Neuronal stem cell (in vitro differentiated cells): ENCODE results near the gene SLC2A5.
A peak's percentile ranks its signal among the peaks of the same experiment; 100 is the strongest.

Experiments used
- DNase-seq: peaks from one replicate; pipeline ENCODE4 v3.0.0-alpha.2; 2013; ENCODE audit warnings: low spot score
- H2AFZ ChIP-seq: one replicate; pipeline ENCODE4 v1.6.1; 2013; ENCODE audit warnings: mild to moderate bottlenecking, low read length, inconsistent platforms
- H2AK5ac ChIP-seq: 2 replicates; pipeline ENCODE4 v1.6.1; 2013; ENCODE audit warnings: low read depth, mild to moderate bottlenecking, inconsistent platforms, low read length, moderate library complexity, mixed read lengths
- H2BK120ac ChIP-seq: 2 replicates; pipeline ENCODE4 v1.6.1; 2013; ENCODE audit warnings: low read depth, mild to moderate bottlenecking, inconsistent platforms, low read length, moderate library complexity, mixed read lengths
- H2BK12ac ChIP-seq: one replicate; pipeline ENCODE4 v1.6.1; 2013; ENCODE audit warnings: low read length, inconsistent platforms
- H2BK15ac ChIP-seq: 2 replicates; pipeline ENCODE4 v1.6.1; 2013; ENCODE audit warnings: mild to moderate bottlenecking, low read length, inconsistent platforms, mixed read lengths
- H2BK5ac ChIP-seq: one replicate; pipeline ENCODE4 v1.6.1; 2013; ENCODE audit warnings: inconsistent platforms, mild to moderate bottlenecking, low read length, moderate library complexity
- H3K14ac ChIP-seq: one replicate; pipeline ENCODE4 v1.6.1; 2013; ENCODE audit warnings: low read length, inconsistent platforms
- H3K18ac ChIP-seq: 2 replicates; pipeline ENCODE4 v1.6.1; 2013; ENCODE audit warnings: low read length, inconsistent platforms
- H3K23ac ChIP-seq: 2 replicates; pipeline ENCODE4 v1.6.1; 2013; ENCODE audit warnings: low read depth, mild to moderate bottlenecking, mixed read lengths, low read length, inconsistent platforms; ENCODE audit not compliant: poor library complexity
- H3K27ac ChIP-seq: replicated peaks from 3 replicates; pipeline ENCODE4 v1.5.1; 2013; ENCODE audit warnings: low read length, inconsistent platforms
- H3K27me3 ChIP-seq, 3 experiments: 2 replicates each; pipeline ENCODE4 v1.6.1; 2013; ENCODE audit warnings: low read length in 3 of 3, mild to moderate bottlenecking in 2 of 3, inconsistent platforms in 1 of 3, low read depth in 1 of 3, mixed read lengths in 1 of 3, moderate library complexity in 1 of 3; ENCODE audit not compliant: control insufficient read depth in 3 of 3, insufficient read depth in 3 of 3
- H3K36me3 ChIP-seq, 2 donors: replicated peaks in 1 of 2; 2 replicates each; pipeline ENCODE4 v1.6.1; 2013; ENCODE audit warnings: low read length in 2 of 2; ENCODE audit not compliant: control insufficient read depth in 2 of 2, insufficient read depth in 2 of 2
- H3K4ac ChIP-seq: 2 replicates; pipeline ENCODE4 v1.6.1; 2013; ENCODE audit warnings: inconsistent platforms, mild to moderate bottlenecking, low read length, moderate library complexity
- H3K4me1 ChIP-seq, 2 donors: 1 replicate in 1 of 2; 2 replicates in 1 of 2; pipeline ENCODE4 v1.6.1; 2013; ENCODE audit warnings: low read length in 2 of 2, low read depth in 1 of 2; ENCODE audit not compliant: control insufficient read depth in 2 of 2, insufficient read depth in 1 of 2
- H3K4me2 ChIP-seq: one replicate; pipeline ENCODE4 v1.6.1; 2013; ENCODE audit warnings: mild to moderate bottlenecking, low read length, inconsistent platforms; ENCODE audit not compliant: insufficient read depth, poor library complexity, severe bottlenecking
- H3K4me3 ChIP-seq, 2 donors: 2 replicates each; pipeline ENCODE4 v1.5.1; 2013; ENCODE audit warnings: low read length in 2 of 2, mild to moderate bottlenecking in 2 of 2, inconsistent platforms in 1 of 2, moderate library complexity in 1 of 2
- H3K79me1 ChIP-seq: one replicate; pipeline ENCODE4 v1.6.1; 2013; ENCODE audit warnings: low read depth, mild to moderate bottlenecking, inconsistent platforms, low read length, moderate library complexity
- H3K9ac ChIP-seq: one replicate; pipeline ENCODE4 v1.6.1; 2013; ENCODE audit warnings: mild to moderate bottlenecking, low read depth, low read length, inconsistent platforms; ENCODE audit not compliant: poor library complexity
- H3K9me3 ChIP-seq, 2 donors: replicated peaks in 1 of 2; 2 replicates each; pipeline versions ENCODE3 to v1.6.1; 2013; ENCODE audit warnings: low read length in 2 of 2, mild to moderate bottlenecking in 2 of 2, inconsistent platforms in 1 of 2, low read depth in 1 of 2, mixed read lengths in 1 of 2, moderate library complexity in 1 of 2; ENCODE audit not compliant: control insufficient read depth in 2 of 2, insufficient read depth in 1 of 2
- H4K8ac ChIP-seq: one replicate; pipeline ENCODE4 v1.6.1; 2013; ENCODE audit warnings: low read depth, mild to moderate bottlenecking, inconsistent platforms, low read length, moderate library complexity
- H4K91ac ChIP-seq: one replicate; pipeline ENCODE4 v1.6.1; 2013; ENCODE audit warnings: low read length, low read depth, mild to moderate bottlenecking, inconsistent platforms; ENCODE audit not compliant: poor library complexity
- WGBS, 2 donors: extraction: QIAGEN DNeasy Blood & Tissue Kit; methylation state at CpG; one replicate each; pipeline ENCODE4 v1.1.7; 2013; ENCODE audit warnings: missing lambda C conversion rate in 2 of 2, mixed read lengths in 1 of 2; ENCODE audit not compliant: insufficient read length in 2 of 2, insufficient replicate concordance in 1 of 2; ENCODE audit errors: extremely low coverage in 2 of 2; 5-methylcytosine and 5-hydroxymethylcytosine counted together

Gene SLC2A5

DNA sequence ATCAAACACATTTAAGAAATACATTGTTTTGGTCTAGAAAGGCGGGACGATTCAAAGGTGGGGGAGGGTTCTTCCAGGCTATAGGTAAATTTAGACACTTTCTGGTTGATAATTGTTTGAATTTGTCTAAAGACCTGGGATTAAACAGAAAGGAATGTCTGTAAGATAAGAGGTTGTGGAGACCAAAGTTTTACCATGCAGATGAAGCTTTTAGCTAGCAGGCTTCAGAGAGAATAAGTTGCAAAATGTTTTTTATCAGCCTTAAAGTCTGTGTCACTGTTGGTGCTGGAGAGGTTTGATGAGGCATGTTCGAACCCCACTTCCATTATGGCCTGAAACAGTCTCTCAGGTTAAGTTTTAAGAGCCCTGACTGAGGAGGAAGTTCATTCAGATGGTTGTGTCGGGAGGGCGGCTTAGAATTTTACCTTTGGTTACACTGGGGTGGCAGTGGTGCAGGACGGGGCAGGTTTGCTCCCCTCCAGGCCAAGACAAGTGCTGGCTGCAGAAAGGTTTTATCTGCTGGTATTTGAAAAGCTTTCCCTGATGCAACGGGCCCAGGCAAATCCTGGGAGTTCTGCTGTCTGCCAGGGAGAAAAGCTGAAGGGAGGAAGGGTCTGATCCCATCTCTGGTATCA lies 16.0 kb upstream of the SLC2A5 start:
- Histone ChIP-seq H2AK5ac (no peak overlapping the region), H4K8ac (no peak overlapping the region), H3K9ac (no peak overlapping the region), H3K27ac (no peak overlapping the region), H2AFZ (no peak overlapping the region), H4K91ac (no peak overlapping the region), H2BK12ac (no peak overlapping the region), H3K4ac (no peak overlapping the region), H3K79me1 (no peaks in the 10 kb centered on the region), H3K9me3 (no peaks in the 10 kb centered on the region), H2BK15ac (no peak overlapping the region), H3K14ac (no peak overlapping the region), H3K27me3 (no peaks in the 10 kb centered on the region), H3K23ac (no peak overlapping the region), H2BK120ac (no peak overlapping the region), H3K4me1 (no peaks in the 10 kb centered on the region), H3K36me3 (no peaks in the 10 kb centered on the region), H2BK5ac (no peak overlapping the region), H3K4me3 (no peak overlapping the region), H3K4me2 (no peak overlapping the region), H3K18ac (no peak overlapping the region)
- no CpG with 5 or more reads among the region's 7 CpGs for WGBS, 2 donors
- DNase-seq: no peak

DNA sequence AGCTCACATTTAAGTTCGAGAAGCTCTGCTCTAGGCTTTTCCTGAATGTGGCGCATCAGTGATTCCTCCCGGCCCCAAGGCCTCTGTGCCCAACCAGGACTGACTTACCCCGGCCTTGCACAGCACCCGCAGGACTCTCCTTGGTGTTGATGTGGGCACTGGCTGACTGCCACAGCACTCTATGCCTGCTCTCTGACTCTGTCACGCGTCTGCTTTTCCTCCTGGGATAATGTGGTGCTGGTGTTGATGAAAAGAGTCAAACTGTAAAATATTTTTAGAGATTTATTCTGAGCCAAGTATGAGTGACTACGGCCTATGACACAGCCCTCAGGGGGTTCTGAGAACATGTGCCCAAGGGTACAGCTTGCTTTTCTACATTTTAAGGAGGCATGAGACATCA lies 15.5 kb upstream of the SLC2A5 start:
- Histone ChIP-seq H3K27me3 (no peaks in the 10 kb centered on the region), H3K36me3 (no peaks in the 10 kb centered on the region), H2AFZ (no peak overlapping the region), H2BK15ac (no peak overlapping the region), H3K18ac (no peak overlapping the region), H3K27ac (no peak overlapping the region), H3K4me3 (no peak overlapping the region), H3K23ac (no peak overlapping the region), H2BK12ac (no peak overlapping the region), H3K79me1 (no peaks in the 10 kb centered on the region), H2AK5ac (no peak overlapping the region), H3K4me2 (no peak overlapping the region), H2BK5ac (peak overlapping the region; percentile 32), H3K9ac (no peak overlapping the region), H3K14ac (no peak overlapping the region), H3K4ac (no peak overlapping the region), H4K91ac (no peak overlapping the region), H3K9me3 (no peaks in the 10 kb centered on the region), H4K8ac (no peak overlapping the region), H2BK120ac (no peak overlapping the region), H3K4me1 (no peaks in the 10 kb centered on the region)
- no peak for DNase-seq
- WGBS, 2 donors: no CpG with 5 or more reads among the region's 8 CpGs

GRCh38 chr1:9081473-9081872 lies 12.0 kb upstream of the SLC2A5 start:
- Histone ChIP-seq H3K4me1 (peaks cover 0 to 3% of the 10 kb centered on the region in 2 donors), H3K9ac (no peak overlapping the region), H2BK5ac (no peak overlapping the region), H2AK5ac (no peak overlapping the region), H3K23ac (no peak overlapping the region), H3K27ac (no peak overlapping the region), H3K18ac (no peak overlapping the region), H3K14ac (no peak overlapping the region), H3K9me3 (no peaks in the 10 kb centered on the region), H3K4me2 (no peak overlapping the region), H3K79me1 (no peaks in the 10 kb centered on the region), H2AFZ (no peak overlapping the region), H3K4ac (no peak overlapping the region), H4K8ac (no peak overlapping the region), H2BK12ac (no peak overlapping the region), H4K91ac (no peak overlapping the region), H2BK15ac (no peak overlapping the region), H3K4me3 (no peak overlapping the region), H3K27me3 (no peaks in the 10 kb centered on the region), H2BK120ac (no peak overlapping the region), H3K36me3 (no peaks in the 10 kb centered on the region)
- no peak for DNase-seq
- WGBS, 2 donors: no CpG with 5 or more reads among the region's 3 CpGs

GRCh38 chr1:9080705-9081291 lies 11.4 kb upstream of the SLC2A5 start:
- Histone ChIP-seq H3K9ac (no peak overlapping the region), H2BK12ac (no peak overlapping the region), H2BK5ac (no peak overlapping the region), H3K14ac (no peak overlapping the region), H3K4ac (no peak overlapping the region), H2AK5ac (no peak overlapping the region), H3K79me1 (no peaks in the 10 kb centered on the region), H2AFZ (no peak overlapping the region), H2BK15ac (no peak overlapping the region), H4K91ac (no peak overlapping the region), H3K27me3 (no peaks in the 10 kb centered on the region), H3K4me2 (no peak overlapping the region), H3K18ac (no peak overlapping the region), H3K23ac (no peak overlapping the region), H4K8ac (no peak overlapping the region), H3K27ac (no peak overlapping the region), H3K36me3 (no peaks in the 10 kb centered on the region), H3K9me3 (no peaks in the 10 kb centered on the region), H3K4me1 (peaks cover 0 to 3% of the 10 kb centered on the region in 2 donors), H2BK120ac (no peak overlapping the region), H3K4me3 (no peak overlapping the region)
- no peak for DNase-seq
- WGBS, 2 donors: no CpG with 5 or more reads among the region's 6 CpGs
